HepG2 (cell line): ENCODE results near the gene LGR6. TPM values are rescaled to one million over a fixed set of nuclear protein-coding genes. Genes with fewer than 3 reads are reported as not detected.

Experiments used
- ATAC-seq: fragments of 200-7000 bp; cut with Tn5 transposase; 3 replicates; pipeline ENCODE4 v1.9.1; 2020; ENCODE audit warnings: mild to moderate bottlenecking, moderate library complexity
- BruUV-seq: library from RNA; stranded (reverse); fragments of 400-500 nt; replicated peaks from 2 replicates; lab custom pipeline; 2021; lab: Mats Ljungman, UMichigan
- CTCF ChIA-PET: fragments of 300-600 bp; formaldehyde crosslinking; extraction: SDS; loops from one replicate; lab custom pipeline; 2021; ENCODE audit warnings: low total read pairs, inconsistent platforms, low intra/inter-chr PET ratio; lab: Yijun Ruan, JAX
- POLR2A ChIA-PET: fragments of 350-600 bp; sonication (Branson Sonifier 250); formaldehyde crosslinking; loops from one replicate; lab custom pipeline; 2020; ENCODE audit warnings: antibody characterized with exemption, inconsistent platforms; lab: Yijun Ruan, JAX
- DNase-seq: peaks from one replicate; pipeline ENCODE4 v3.0.0-alpha.2; 2015; ENCODE audit warnings: low spot score
- FAIRE-seq: peaks from 3 replicates; lab custom pipeline; 2011; peaks lifted over from hg19 to GRCh38; lab: Jason Lieb, UNC
- H2AFZ ChIP-seq: one replicate; pipeline ENCODE4 v1.6.1; 2011; ENCODE audit warnings: low read length, inconsistent platforms
- H3K27ac ChIP-seq: fragments of 300-600 bp; 3 replicates; pipeline ENCODE4 v1.8.0; 2011; ENCODE audit warnings: mixed run types, mild to moderate bottlenecking, mixed read lengths, low read length, inconsistent platforms; ENCODE audit not compliant: insufficient read depth; ENCODE audit errors: extremely low read length
- H3K27me3 ChIP-seq, 2 experiments: fragments of 200-600 bp in 1 of 2; 2 replicates in 1 of 2; 3 replicates in 1 of 2; pipeline versions ENCODE4 v1.6.0 to v1.8.0; 2011; ENCODE audit warnings: low read length in 2 of 2, mild to moderate bottlenecking in 2 of 2, moderate library complexity in 2 of 2, inconsistent platforms in 1 of 2; ENCODE audit not compliant: insufficient read depth in 2 of 2, control insufficient read depth in 1 of 2
- H3K36me3 ChIP-seq, 2 experiments: fragments of 200-600 bp in 1 of 2; replicated peaks in 1 of 2; 2 replicates in 1 of 2; 3 replicates in 1 of 2; pipeline versions ENCODE4 v1.5.1 to v1.8.0; 2011; ENCODE audit warnings: low read length in 2 of 2, inconsistent platforms in 1 of 2; ENCODE audit not compliant: insufficient read depth in 2 of 2, control insufficient read depth in 1 of 2
- H3K4me1 ChIP-seq: 2 replicates; pipeline ENCODE4 v1.5.1; 2012; ENCODE audit warnings: low read length, inconsistent platforms; ENCODE audit not compliant: insufficient read depth
- H3K4me2 ChIP-seq: 2 replicates; pipeline ENCODE4 v1.6.0; 2011; ENCODE audit warnings: low read depth, low read length, inconsistent platforms
- H3K4me3 ChIP-seq, 3 experiments: fragments of 200-600 bp in 1 of 3; sonication (generic), shearing (Covaris generic) in 1 of 3; replicated peaks in 1 of 3; 2 replicates each; pipeline ENCODE4 v1.5.1; 2011 to 2016; ENCODE audit warnings: low read length in 3 of 3, inconsistent platforms in 2 of 3, low read depth in 2 of 3, mild to moderate bottlenecking in 2 of 3, control low read depth in 1 of 3, mixed read lengths in 1 of 3; ENCODE audit not compliant: insufficient read depth in 1 of 3
- H3K79me2 ChIP-seq: one replicate; pipeline ENCODE4 v1.6.1; 2011; ENCODE audit warnings: low read length, inconsistent platforms; ENCODE audit not compliant: insufficient read depth
- H3K9ac ChIP-seq: 2 replicates; pipeline ENCODE4 v1.6.0; 2011; ENCODE audit warnings: mild to moderate bottlenecking, low read depth, low read length, inconsistent platforms; ENCODE audit not compliant: insufficient read depth
- H3K9me3 ChIP-seq: 2 replicates; pipeline ENCODE4 v1.5.1; 2012; ENCODE audit warnings: mild to moderate bottlenecking, low read length
- H4K20me1 ChIP-seq: 2 replicates; pipeline ENCODE4 v1.6.0; 2011; ENCODE audit warnings: inconsistent platforms, mild to moderate bottlenecking, low read length, moderate library complexity; ENCODE audit not compliant: insufficient read depth
- EED ChIP-seq: sonication (generic); formaldehyde crosslinking; IDR thresholded peaks from 2 replicates; pipeline ENCODE4 v1.5.0; 2020; ENCODE audit warnings: mild to moderate bottlenecking, missing genetic modification reagents
- NRL ChIP-seq: sonication (generic); formaldehyde crosslinking; IDR thresholded peaks from 2 replicates; pipeline ENCODE4 v1.5.0; 2020; ENCODE audit warnings: missing genetic modification reagents, mild to moderate bottlenecking, moderate library complexity, borderline replicate concordance
- SALL2 ChIP-seq: sonication (generic); formaldehyde crosslinking; IDR thresholded peaks from 2 replicates; pipeline ENCODE4 v1.8.1; 2023; ENCODE audit warnings: mild to moderate bottlenecking, missing genetic modification reagents, inconsistent platforms
- SMC3 ChIP-seq: IDR thresholded peaks from 2 replicates; pipeline ENCODE4 v1.6.1; 2011; ENCODE audit warnings: low read length, improper control_type of control experiment
- ZFP36L2 ChIP-seq: sonication (generic); formaldehyde crosslinking; IDR thresholded peaks from 2 replicates; pipeline ENCODE4 v1.4.0; 2020; ENCODE audit warnings: missing genetic modification reagents
- ZNF44 ChIP-seq: sonication (generic); formaldehyde crosslinking; IDR thresholded peaks from 2 replicates; pipeline ENCODE4 v1.5.1; 2020; ENCODE audit warnings: mild to moderate bottlenecking, missing genetic modification reagents
- ZNF501 ChIP-seq: sonication (generic); formaldehyde crosslinking; IDR thresholded peaks from 2 replicates; pipeline ENCODE4 v1.5.1; 2020; ENCODE audit warnings: mild to moderate bottlenecking, moderate library complexity, missing genetic modification reagents
- ZSCAN9 ChIP-seq: IDR thresholded peaks from 2 replicates; pipeline ENCODE4 v1.6.1; 2016; ENCODE audit warnings: borderline replicate concordance
- WGBS: methylation state at CpG from one replicate; pipeline ENCODE4 v1.1.6; 2017; ENCODE audit warnings: low lambda C conversion rate; 5-methylcytosine and 5-hydroxymethylcytosine counted together
- in situ Hi-C: cut with HindIII; loops from 2 replicates; pipeline ENCODE4 v1.10.0; 2017; ENCODE audit warnings: low pct_unique_long_range_greater_than_20kb; ENCODE audit not compliant: extremely low pct_ligation_motif_present
- intact Hi-C: fragments of 100-400 bp; cut with micrococcal nuclease; formaldehyde crosslinking; loops from one replicate; pipeline ENCODE4 v1.10.0; 2022; ENCODE audit not compliant: unreplicated experiment
- polyA plus RNA-seq, 8 experiments: library from polyadenylated mRNA; depleted of rRNA in 3 of 8; stranded (reverse) in 7 of 8; unstranded in 1 of 8; fragments of >200 nt; fragmentation: Illumina TruSeq in 4 of 8; extraction: Trizol in 4 of 8; gene quantifications; 2 replicates each; pipeline versions ENCODE4 v1.2.1 to v1.2.3, GENCODE V29; 2011 to 2016; ENCODE audit warnings: low read depth in 4 of 8, missing spikeins in 1 of 8, mixed read lengths in 1 of 8; ENCODE audit not compliant: insufficient read depth in 1 of 8
- total RNA-seq, 5 experiments: library from RNA; depleted of rRNA; stranded (reverse); fragments of >200 nt; fragmentation: Illumina TruSeq; extraction: Trizol; gene quantifications; 2 replicates each; pipeline ENCODE4 v1.2.3, GENCODE V29; 2016; ENCODE audit warnings: low read depth in 1 of 5
- TF ChIP-seq, protein P1 (sequence below): sonication (generic); formaldehyde crosslinking; IDR thresholded peaks from 2 replicates; pipeline ENCODE4 v1.4.0; 2020; ENCODE audit warnings: missing genetic modification reagents
- TF ChIP-seq, protein P2 (sequence below): sonication (generic); formaldehyde crosslinking; IDR thresholded peaks from 2 replicates; pipeline ENCODE4 v1.5.1; 2020; ENCODE audit warnings: missing genetic modification reagents, mild to moderate bottlenecking, borderline replicate concordance
- TF ChIP-seq, protein P3 (sequence below): sonication (generic); formaldehyde crosslinking; IDR thresholded peaks from 2 replicates; pipeline ENCODE4 v1.5.0; 2020; ENCODE audit warnings: missing genetic modification reagents
- TF ChIP-seq, protein P4 (sequence below): sonication (generic); formaldehyde crosslinking; IDR thresholded peaks from 2 replicates; pipeline ENCODE4 v1.4.0; 2020; ENCODE audit warnings: mild to moderate bottlenecking, missing genetic modification reagents
- TF ChIP-seq, protein P5 (sequence below): sonication (generic); formaldehyde crosslinking; IDR thresholded peaks from 2 replicates; pipeline ENCODE4 v1.4.0; 2020; ENCODE audit warnings: missing genetic modification reagents, borderline replicate concordance

LGR6 gene
- total and polyA plus RNA-seq, 2 of the 13 experiments (the other 11 are each of a cell fraction or from before 2014, with no cell fraction given) = 0.07 TPM; not detected in 1

DNA sequence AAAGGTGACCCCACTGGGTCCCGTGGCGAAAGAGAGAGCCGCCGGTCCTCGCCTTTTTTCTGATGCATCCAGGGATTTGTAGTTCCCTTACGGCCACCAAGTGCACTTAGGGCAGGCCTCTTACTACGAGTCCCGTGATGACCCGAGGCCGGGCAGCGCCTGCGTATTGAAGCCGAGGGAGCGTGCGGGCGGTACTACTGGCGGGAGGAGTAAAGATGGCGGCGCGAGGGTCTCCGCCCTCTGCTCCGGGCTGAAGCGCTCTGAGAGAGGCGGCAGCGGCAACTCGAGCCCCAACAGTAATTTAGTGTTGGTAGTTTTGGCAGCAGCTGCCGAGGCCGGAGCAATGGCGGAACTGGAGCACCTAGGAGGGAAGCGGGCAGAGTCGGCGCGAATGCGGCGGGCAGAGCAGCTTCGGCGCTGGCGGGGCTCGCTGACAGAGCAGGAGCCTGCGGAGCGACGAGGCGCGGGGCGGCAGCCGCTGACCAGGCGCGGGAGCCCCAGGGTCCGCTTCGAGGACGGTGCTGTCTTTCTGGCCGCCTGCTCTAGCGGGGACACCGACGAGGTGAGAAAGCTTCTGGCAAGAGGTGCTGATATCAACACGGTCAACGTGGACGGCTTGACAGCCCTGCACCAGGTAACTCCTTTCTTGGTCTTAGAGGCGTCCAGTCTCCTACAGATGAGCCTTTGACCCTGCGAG is 155.1 kb downstream of the LGR6 start, which contains the start of gene PPP1R12B:
Gene PPP1R12B, plus strand, starts transcription at position 191 of the 697 bp plus-strand sequence. Its CDS starts 153 bp downstream, at position 344.
- H3K27ac ChIP-seq = peak within 1 kb of the TSS; percentile 87
- H3K4me1 ChIP-seq = peaks cover 54% of the 10 kb centered on the region
- no peaks in the 10 kb centered on the region for H3K9me3 ChIP-seq
- BruUV-seq = TSS peak; percentile 70
- H4K20me1 ChIP-seq = no peaks in the 10 kb centered on the region
- H3K9ac ChIP-seq = peak within 1 kb of the TSS; percentile 96
- ChIA-PET POLR2A (no interaction called here), CTCF (no interaction called here)
- peak within 1 kb of the TSS; percentile 71 to 88 (median 84) for H3K4me3 ChIP-seq
- in situ Hi-C loops = no loop called here
- WGBS = 3% methylated on average over 10 of the region's 60 CpGs
- peak; percentile 98 for DNase-seq
- no peaks in the 10 kb centered on the region; a peak in 1 of 5 replicates for H3K27me3 ChIP-seq
- peaks cover 44% of the 10 kb centered on the region for H3K79me2 ChIP-seq
- peak within 1 kb of the TSS; percentile 77 for H3K4me2 ChIP-seq
- intact Hi-C loops = loop anchor here (10.0 kb wide), 3 partner anchors 86 to 656 kb away; partner anchors contain the start of genes SYT2 and TMEM183A
- H2AFZ ChIP-seq = no peak within 1 kb of the TSS
- ATAC-seq = peak; percentile 98
- no peaks in the 10 kb centered on the region for H3K36me3 ChIP-seq
- no peak for FAIRE-seq
- TF ChIP-seq, protein P1, sequence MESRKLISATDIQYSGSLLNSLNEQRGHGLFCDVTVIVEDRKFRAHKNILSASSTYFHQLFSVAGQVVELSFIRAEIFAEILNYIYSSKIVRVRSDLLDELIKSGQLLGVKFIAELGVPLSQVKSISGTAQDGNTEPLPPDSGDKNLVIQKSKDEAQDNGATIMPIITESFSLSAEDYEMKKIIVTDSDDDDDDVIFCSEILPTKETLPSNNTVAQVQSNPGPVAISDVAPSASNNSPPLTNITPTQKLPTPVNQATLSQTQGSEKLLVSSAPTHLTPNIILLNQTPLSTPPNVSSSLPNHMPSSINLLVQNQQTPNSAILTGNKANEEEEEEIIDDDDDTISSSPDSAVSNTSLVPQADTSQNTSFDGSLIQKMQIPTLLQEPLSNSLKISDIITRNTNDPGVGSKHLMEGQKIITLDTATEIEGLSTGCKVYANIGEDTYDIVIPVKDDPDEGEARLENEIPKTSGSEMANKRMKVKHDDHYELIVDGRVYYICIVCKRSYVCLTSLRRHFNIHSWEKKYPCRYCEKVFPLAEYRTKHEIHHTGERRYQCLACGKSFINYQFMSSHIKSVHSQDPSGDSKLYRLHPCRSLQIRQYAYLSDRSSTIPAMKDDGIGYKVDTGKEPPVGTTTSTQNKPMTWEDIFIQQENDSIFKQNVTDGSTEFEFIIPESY (CRISPR knock-in tag) = 0 out of 2 replicates have a peak, but pooled peaks have one; percentile 14
- TF ChIP-seq, protein P2, sequence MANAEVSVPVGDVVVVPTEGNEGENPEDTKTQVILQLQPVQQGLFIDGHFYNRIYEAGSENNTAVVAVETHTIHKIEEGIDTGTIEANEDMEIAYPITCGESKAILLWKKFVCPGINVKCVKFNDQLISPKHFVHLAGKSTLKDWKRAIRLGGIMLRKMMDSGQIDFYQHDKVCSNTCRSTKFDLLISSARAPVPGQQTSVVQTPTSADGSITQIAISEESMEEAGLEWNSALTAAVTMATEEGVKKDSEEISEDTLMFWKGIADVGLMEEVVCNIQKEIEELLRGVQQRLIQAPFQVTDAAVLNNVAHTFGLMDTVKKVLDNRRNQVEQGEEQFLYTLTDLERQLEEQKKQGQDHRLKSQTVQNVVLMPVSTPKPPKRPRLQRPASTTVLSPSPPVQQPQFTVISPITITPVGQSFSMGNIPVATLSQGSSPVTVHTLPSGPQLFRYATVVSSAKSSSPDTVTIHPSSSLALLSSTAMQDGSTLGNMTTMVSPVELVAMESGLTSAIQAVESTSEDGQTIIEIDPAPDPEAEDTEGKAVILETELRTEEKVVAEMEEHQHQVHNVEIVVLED (CRISPR knock-in tag) = peak; percentile 99
- TF ChIP-seq NRL (peak; percentile 83; the same call in 1 of the 2 replicates), EED (CRISPR knock-in tag) (no peak), SALL2 (CRISPR knock-in tag) (peak; percentile 95), ZFP36L2 (no peak), ZNF44 (CRISPR knock-in tag) (peak; percentile 75; the same call in 1 of the 2 replicates), ZNF501 (CRISPR knock-in tag) (peak; percentile 97), SMC3 (no peak), ZSCAN9 (no peak)
- TF ChIP-seq, protein P3, sequence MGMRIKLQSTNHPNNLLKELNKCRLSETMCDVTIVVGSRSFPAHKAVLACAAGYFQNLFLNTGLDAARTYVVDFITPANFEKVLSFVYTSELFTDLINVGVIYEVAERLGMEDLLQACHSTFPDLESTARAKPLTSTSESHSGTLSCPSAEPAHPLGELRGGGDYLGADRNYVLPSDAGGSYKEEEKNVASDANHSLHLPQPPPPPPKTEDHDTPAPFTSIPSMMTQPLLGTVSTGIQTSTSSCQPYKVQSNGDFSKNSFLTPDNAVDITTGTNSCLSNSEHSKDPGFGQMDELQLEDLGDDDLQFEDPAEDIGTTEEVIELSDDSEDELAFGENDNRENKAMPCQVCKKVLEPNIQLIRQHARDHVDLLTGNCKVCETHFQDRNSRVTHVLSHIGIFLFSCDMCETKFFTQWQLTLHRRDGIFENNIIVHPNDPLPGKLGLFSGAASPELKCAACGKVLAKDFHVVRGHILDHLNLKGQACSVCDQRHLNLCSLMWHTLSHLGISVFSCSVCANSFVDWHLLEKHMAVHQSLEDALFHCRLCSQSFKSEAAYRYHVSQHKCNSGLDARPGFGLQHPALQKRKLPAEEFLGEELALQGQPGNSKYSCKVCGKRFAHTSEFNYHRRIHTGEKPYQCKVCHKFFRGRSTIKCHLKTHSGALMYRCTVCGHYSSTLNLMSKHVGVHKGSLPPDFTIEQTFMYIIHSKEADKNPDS (CRISPR knock-in tag) = peak; percentile 46; the same call in 1 of the 2 replicates
- TF ChIP-seq, protein P4, sequence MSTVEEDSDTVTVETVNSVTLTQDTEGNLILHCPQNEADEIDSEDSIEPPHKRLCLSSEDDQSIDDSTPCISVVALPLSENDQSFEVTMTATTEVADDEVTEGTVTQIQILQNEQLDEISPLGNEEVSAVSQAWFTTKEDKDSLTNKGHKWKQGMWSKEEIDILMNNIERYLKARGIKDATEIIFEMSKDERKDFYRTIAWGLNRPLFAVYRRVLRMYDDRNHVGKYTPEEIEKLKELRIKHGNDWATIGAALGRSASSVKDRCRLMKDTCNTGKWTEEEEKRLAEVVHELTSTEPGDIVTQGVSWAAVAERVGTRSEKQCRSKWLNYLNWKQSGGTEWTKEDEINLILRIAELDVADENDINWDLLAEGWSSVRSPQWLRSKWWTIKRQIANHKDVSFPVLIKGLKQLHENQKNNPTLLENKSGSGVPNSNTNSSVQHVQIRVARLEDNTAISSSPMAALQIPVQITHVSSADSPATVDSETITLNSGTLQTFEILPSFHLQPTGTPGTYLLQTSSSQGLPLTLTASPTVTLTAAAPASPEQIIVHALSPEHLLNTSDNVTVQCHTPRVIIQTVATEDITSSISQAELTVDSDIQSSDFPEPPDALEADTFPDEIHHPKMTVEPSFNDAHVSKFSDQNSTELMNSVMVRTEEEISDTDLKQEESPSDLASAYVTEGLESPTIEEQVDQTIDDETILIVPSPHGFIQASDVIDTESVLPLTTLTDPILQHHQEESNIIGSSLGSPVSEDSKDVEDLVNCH (CRISPR knock-in tag) = no peak
- TF ChIP-seq, protein P5, sequence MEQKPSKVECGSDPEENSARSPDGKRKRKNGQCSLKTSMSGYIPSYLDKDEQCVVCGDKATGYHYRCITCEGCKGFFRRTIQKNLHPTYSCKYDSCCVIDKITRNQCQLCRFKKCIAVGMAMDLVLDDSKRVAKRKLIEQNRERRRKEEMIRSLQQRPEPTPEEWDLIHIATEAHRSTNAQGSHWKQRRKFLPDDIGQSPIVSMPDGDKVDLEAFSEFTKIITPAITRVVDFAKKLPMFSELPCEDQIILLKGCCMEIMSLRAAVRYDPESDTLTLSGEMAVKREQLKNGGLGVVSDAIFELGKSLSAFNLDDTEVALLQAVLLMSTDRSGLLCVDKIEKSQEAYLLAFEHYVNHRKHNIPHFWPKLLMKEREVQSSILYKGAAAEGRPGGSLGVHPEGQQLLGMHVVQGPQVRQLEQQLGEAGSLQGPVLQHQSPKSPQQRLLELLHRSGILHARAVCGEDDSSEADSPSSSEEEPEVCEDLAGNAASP = peak; percentile 36; the same call in 1 of the 2 replicates
